WTC11 (cell line): ENCODE measurements around the gene NOXO1. TPM values are rescaled to one million over a fixed set of nuclear protein-coding genes. Genes with fewer than 3 reads are reported as not detected.
A peak's percentile ranks its signal among the peaks of the same experiment; 100 is the strongest.

Source experiments
- ATAC-seq: fragments of 200-7000 bp; cut with Tn5 transposase; 2 replicates; pipeline ENCODE4 v1.10.0; 2021; ENCODE audit warnings: mild to moderate bottlenecking, moderate library complexity
- CTCF ChIA-PET: fragments of 300-600 bp; sonication (Branson Sonifier 250); formaldehyde crosslinking; loops from one replicate; lab custom pipeline; 2021; ENCODE audit warnings: antibody characterized with exemption; lab: Charles Lee
- POLR2A ChIA-PET: fragments of 350-600 bp; sonication (Branson Sonifier 250); formaldehyde crosslinking; loops from one replicate; lab custom pipeline; 2021; ENCODE audit warnings: antibody characterized with exemption; lab: Charles Lee
- DNase-seq: peaks from one replicate; pipeline ENCODE4 v3.0.0; 2021; ENCODE audit warnings: low spot score
- H3K27ac Mint-ChIP-seq: 2 replicates; pipeline ENCODE4 v1.8.0; 2021; ENCODE audit warnings: mixed read lengths
- H3K27me3 Mint-ChIP-seq: 2 replicates; pipeline ENCODE4 v1.8.0; 2021; ENCODE audit warnings: low read depth, mild to moderate bottlenecking, moderate library complexity, mixed read lengths
- H3K36me3 Mint-ChIP-seq: 2 replicates; pipeline ENCODE4 v1.8.0; 2021; ENCODE audit warnings: mixed read lengths
- H3K4me1 Mint-ChIP-seq: 2 replicates; pipeline ENCODE4 v1.8.0; 2022; ENCODE audit warnings: mixed read lengths
- H3K4me3 Mint-ChIP-seq: 2 replicates; pipeline ENCODE4 v1.8.0; 2021; ENCODE audit warnings: mild to moderate bottlenecking, moderate library complexity, mixed read lengths
- H3K9me3 Mint-ChIP-seq: 2 replicates; pipeline ENCODE4 v1.8.0; 2021; ENCODE audit warnings: mixed read lengths
- ATF6 ChIP-seq: sonication (generic); formaldehyde crosslinking; IDR thresholded peaks from 2 replicates; pipeline ENCODE4 v1.8.1; 2023; ENCODE audit warnings: mild to moderate bottlenecking, missing genetic modification reagents
- EMX1 ChIP-seq: fragments of 250-450 bp; sonication (Bioruptor Pico); IDR thresholded peaks from 2 replicates; pipeline ENCODE4 v1.8.0; 2021; ENCODE audit warnings: mild to moderate bottlenecking
- HMGA2 ChIP-seq: fragments of 250-450 bp; sonication (Bioruptor Pico); IDR thresholded peaks from 2 replicates; pipeline ENCODE4 v1.4.0; 2021; ENCODE audit warnings: mild to moderate bottlenecking, moderate library complexity
- JAZF1 ChIP-seq: fragments of 250-450 bp; sonication (Bioruptor Pico); IDR thresholded peaks from 2 replicates; pipeline ENCODE4 v1.9.0; 2021; ENCODE audit warnings: moderate library complexity, mild to moderate bottlenecking, inconsistent platforms
- MXD4 ChIP-seq: fragments of 250-450 bp; sonication (Bioruptor Pico); IDR thresholded peaks from 2 replicates; pipeline ENCODE4 v1.8.0; 2021; ENCODE audit warnings: mild to moderate bottlenecking, moderate library complexity, borderline replicate concordance
- NR1H2 ChIP-seq: sonication (generic); formaldehyde crosslinking; IDR thresholded peaks from 2 replicates; pipeline ENCODE4 v1.9.0; 2021; ENCODE audit warnings: mild to moderate bottlenecking, moderate library complexity, missing genetic modification reagents
- PRDM15 ChIP-seq: sonication (generic); formaldehyde crosslinking; IDR thresholded peaks from 2 replicates; pipeline ENCODE4 v1.8.0; 2022; ENCODE audit warnings: missing genetic modification reagents
- SMAD4 ChIP-seq: sonication (generic); formaldehyde crosslinking; IDR thresholded peaks from 2 replicates; pipeline ENCODE4 v1.8.0; 2022; ENCODE audit warnings: mild to moderate bottlenecking, missing genetic modification reagents
- SOX15 ChIP-seq: fragments of 250-450 bp; sonication (Bioruptor Pico); IDR thresholded peaks from 2 replicates; pipeline ENCODE4 v1.9.0; 2021; ENCODE audit warnings: mild to moderate bottlenecking
- SP1 ChIP-seq: sonication (generic); formaldehyde crosslinking; conservative IDR thresholded peaks from 2 replicates; pipeline ENCODE4 v1.8.1; 2022; ENCODE audit warnings: missing genetic modification reagents
- TCF7 ChIP-seq: sonication (generic); formaldehyde crosslinking; IDR thresholded peaks from 2 replicates; pipeline ENCODE4 v1.8.0; 2022; ENCODE audit warnings: mild to moderate bottlenecking, low read depth, missing genetic modification reagents, moderate library complexity
- ZBTB21 ChIP-seq: sonication (generic); formaldehyde crosslinking; IDR thresholded peaks from 2 replicates; pipeline ENCODE4 v1.8.1; 2023; ENCODE audit warnings: mild to moderate bottlenecking, missing genetic modification reagents, borderline replicate concordance
- ZBTB43 ChIP-seq: sonication (generic); formaldehyde crosslinking; IDR thresholded peaks from 2 replicates; pipeline ENCODE4 v1.8.1; 2023; ENCODE audit warnings: mild to moderate bottlenecking, missing genetic modification reagents
- ZNF317 ChIP-seq: sonication (generic); formaldehyde crosslinking; IDR thresholded peaks from 2 replicates; pipeline ENCODE4 v1.8.1; 2023; ENCODE audit warnings: low read depth, mild to moderate bottlenecking, moderate library complexity, missing genetic modification reagents, borderline replicate concordance
- ZNF532 ChIP-seq: fragments of 250-450 bp; sonication (Bioruptor Pico); IDR thresholded peaks from 2 replicates; pipeline ENCODE4 v1.9.0; 2021; ENCODE audit warnings: mild to moderate bottlenecking, borderline replicate concordance
- ZNF671 ChIP-seq: fragments of 250-450 bp; sonication (Bioruptor Pico); IDR thresholded peaks from 2 replicates; pipeline ENCODE4 v1.8.0; 2021; ENCODE audit warnings: mild to moderate bottlenecking
- total RNA-seq: library from RNA; stranded (reverse); gene quantifications from 3 replicates; pipeline ENCODE4 v1.2.3, GENCODE V29; 2021
- TF ChIP-seq, protein P1 (sequence below): sonication (generic); formaldehyde crosslinking; IDR thresholded peaks from 2 replicates; pipeline ENCODE4 v1.8.1; 2022; ENCODE audit warnings: mild to moderate bottlenecking, missing genetic modification reagents, moderate library complexity, borderline replicate concordance

Gene NOXO1
- total RNA-seq, 1 experiment from 2014 or later = 5.7 TPM

GRCh38 chr16:2024032-2024420 is 42.8 kb upstream of the NOXO1 start:
- DNase-seq (no peak), ATAC-seq (no peak)
- POLR2A ChIA-PET = interaction anchor here (1.5 kb wide), 1 partner anchor 20 kb away, joined by 4 read pairs; no protein-coding TSS in a partner anchor
- TF ChIP-seq ZBTB43 (CRISPR knock-in tag) (no peak), PRDM15 (CRISPR knock-in tag) (no peak), ZNF317 (CRISPR knock-in tag) (no peak), JAZF1 (no peak), SMAD4 (CRISPR knock-in tag) (no peak), ZNF532 (no peak), NR1H2 (CRISPR knock-in tag) (no peak), SP1 (CRISPR knock-in tag) (no peak), ZNF671 (CRISPR knock-in tag) (no peak), SOX15 (CRISPR knock-in tag) (no peak), MXD4 (CRISPR knock-in tag) (no peak), EMX1 (CRISPR knock-in tag) (no peak), HMGA2 (CRISPR knock-in tag) (no peak), ZBTB21 (CRISPR knock-in tag) (no peak), TCF7 (CRISPR knock-in tag) (no peak), ATF6 (CRISPR knock-in tag) (no peak)
- TF ChIP-seq, protein P1, sequence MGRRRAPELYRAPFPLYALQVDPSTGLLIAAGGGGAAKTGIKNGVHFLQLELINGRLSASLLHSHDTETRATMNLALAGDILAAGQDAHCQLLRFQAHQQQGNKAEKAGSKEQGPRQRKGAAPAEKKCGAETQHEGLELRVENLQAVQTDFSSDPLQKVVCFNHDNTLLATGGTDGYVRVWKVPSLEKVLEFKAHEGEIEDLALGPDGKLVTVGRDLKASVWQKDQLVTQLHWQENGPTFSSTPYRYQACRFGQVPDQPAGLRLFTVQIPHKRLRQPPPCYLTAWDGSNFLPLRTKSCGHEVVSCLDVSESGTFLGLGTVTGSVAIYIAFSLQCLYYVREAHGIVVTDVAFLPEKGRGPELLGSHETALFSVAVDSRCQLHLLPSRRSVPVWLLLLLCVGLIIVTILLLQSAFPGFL (CRISPR knock-in tag) = no peak
- Mint-ChIP-seq H3K4me3 (peak overlapping the region; percentile 50), H3K9me3 (no peaks in the 10 kb centered on the region), H3K4me1 (peaks cover 14% of the 10 kb centered on the region), H3K27ac (no peak overlapping the region), H3K27me3 (peaks cover 65% of the 10 kb centered on the region), H3K36me3 (no peaks in the 10 kb centered on the region)
- CTCF ChIA-PET = interaction anchor here (0.6 to 3.5 kb wide), 14 partner anchors 8 to 514 kb away, joined by 3 to 42 read pairs (median 9); partner anchors contain the start of genes NTHL1, PDPK1, TRAF7 and TSC2
